Measurements from ENCODE around the gene SLBP.
"Not testable (repeated sequence)": the region's sequence is repeated elsewhere in the genome, so short reads cannot be mapped to it uniquely, and the experiment has no call there.

The SLBP gene

GRCh38 chr4:1711571-1712215, 426 bp downstream of the SLBP start:
- peak in 1 of 2 experiments; percentile 33 for DNase-seq (ENCODE audit: low read depth in 2 of 2)

GRCh38 chr4:1711055-1711570, 1.0 kb downstream of the SLBP start:
- no peak for DNase-seq (ENCODE audit: low read depth in 2 of 2)

GRCh38 chr4:1708581-1708980, 3.5 kb downstream of the SLBP start:
- DNase-seq (ENCODE audit: low read depth in 2 of 2), result no peak

GRCh38 chr4:1706358-1706757, 5.8 kb downstream of the SLBP start:
- DNase-seq (ENCODE audit: low read depth in 2 of 2), result no peak

- DNase-seq (ENCODE audit: low read depth in 2 of 2), result no peak
These were observed 6.4 kb downstream of the SLBP start for GRCh38 chr4:1705732-1706131.

GRCh38 chr4:1703867-1704266, 8.3 kb downstream of the SLBP start:
- DNase-seq (ENCODE audit: low read depth in 2 of 2), result no peak

- DNase-seq (ENCODE audit: low read depth in 2 of 2), result not testable (repeated sequence)
These were observed 10.4 kb downstream of the SLBP start for GRCh38 chr4:1701671-1702070.

GRCh38 chr4:1695913-1696312, 16.2 kb downstream of the SLBP start:
- no peak for DNase-seq (ENCODE audit: low read depth in 2 of 2)

- peak; percentile 53 to 66 for DNase-seq (ENCODE audit: low read depth in 2 of 2)
These were observed 18.8 kb downstream of the SLBP start for GRCh38 chr4:1693131-1693896.

- DNase-seq (ENCODE audit: low read depth in 2 of 2), result no peak
These were observed 20.3 kb downstream of the SLBP start for GRCh38 chr4:1691737-1692373.

- DNase-seq (ENCODE audit: low read depth in 2 of 2), result no peak
These were observed 21.4 kb downstream of the SLBP start for GRCh38 chr4:1690698-1691097.

GRCh38 chr4:1686440-1687036, 25.6 kb downstream of the SLBP start:
- no peak for DNase-seq (ENCODE audit: low read depth in 2 of 2)

- no peak for DNase-seq (ENCODE audit: low read depth in 2 of 2)
These were observed 26.6 kb downstream of the SLBP start for GRCh38 chr4:1685235-1686150.

GRCh38 chr4:1684506-1685234, 27.4 kb downstream of the SLBP start:
- peak in 1 of 2 experiments; percentile 92 for DNase-seq (ENCODE audit: low read depth in 2 of 2)

GRCh38 chr4:1683736-1684505, 28.2 kb downstream of the SLBP start, which contains the start of gene FAM53A:
Gene FAM53A (minus strand): TSS chr4:1684313. CDS start chr4:1668741, 15,572 bp downstream.
- DNase-seq (ENCODE audit: low read depth in 2 of 2), result peak in 1 of 2 experiments; percentile 88

GRCh38 chr4:1683261-1683735, 28.8 kb downstream of the SLBP start:
- no peak for DNase-seq (ENCODE audit: low read depth in 2 of 2)

- no peak for DNase-seq (ENCODE audit: low read depth in 2 of 2)
These were observed 29.3 kb downstream of the SLBP start for GRCh38 chr4:1682860-1683259.

- no peak for DNase-seq (ENCODE audit: low read depth in 2 of 2)
These were observed 33.9 kb downstream of the SLBP start for GRCh38 chr4:1678244-1678643.

Data from stimulated activated CD4-positive, alpha-beta T cell treated with anti-CD3 and anti-CD28 coated beads, Interleukin-12 subunit alpha, Interleukin-12 subunit beta, amount 100 ng/mL, for 24 hours (primary cell).